CD4-positive, alpha-beta T cell treated with Interferon gamma for 1 hour (primary cell): ENCODE results near the gene AGRP.

ENCODE experiments used
- DNase-seq: peaks from one replicate; pipeline ENCODE4 v3.0.0-alpha.2; 2020

Gene AGRP

DNA sequence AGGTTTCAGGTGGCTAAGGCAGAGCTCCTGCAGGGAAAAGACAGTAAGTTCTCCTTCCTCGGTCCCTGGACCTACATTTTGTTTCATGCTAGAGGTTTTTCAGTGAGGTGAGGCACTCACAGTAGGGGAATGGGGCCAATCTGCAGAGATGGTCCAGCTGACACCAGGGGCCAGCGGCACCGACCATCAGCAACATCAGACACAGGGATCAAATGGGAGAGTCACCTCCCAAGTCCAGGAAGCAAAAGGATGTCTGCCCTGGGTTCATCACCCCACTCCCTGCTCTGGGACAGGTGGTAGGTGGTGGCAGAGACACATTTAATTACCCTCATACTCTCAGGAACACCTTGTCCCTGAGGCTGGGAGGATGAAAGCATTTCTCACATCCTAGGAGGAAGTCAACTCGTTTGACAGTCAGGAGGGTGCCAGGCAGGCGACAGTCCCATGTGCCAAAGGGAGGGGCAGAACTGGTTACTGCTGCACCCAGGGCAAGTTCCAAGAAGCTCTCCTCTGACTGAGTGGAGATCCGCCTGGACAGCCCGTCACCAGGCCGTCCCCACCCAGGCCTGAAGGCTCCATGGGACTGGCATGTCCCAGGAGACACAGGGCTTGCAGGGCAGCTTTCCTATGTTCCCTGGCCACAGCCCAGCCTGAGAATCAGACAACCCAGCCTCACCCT is 21.6 kb downstream of the AGRP start:
- DNase-seq: no peak

- no peak for DNase-seq
These were observed 22.4 kb downstream of the AGRP start for GRCh38 chr16:67460961-67461360.

- DNase-seq: no peak
These were observed 23.2 kb downstream of the AGRP start for GRCh38 chr16:67460168-67460567.

DNA sequence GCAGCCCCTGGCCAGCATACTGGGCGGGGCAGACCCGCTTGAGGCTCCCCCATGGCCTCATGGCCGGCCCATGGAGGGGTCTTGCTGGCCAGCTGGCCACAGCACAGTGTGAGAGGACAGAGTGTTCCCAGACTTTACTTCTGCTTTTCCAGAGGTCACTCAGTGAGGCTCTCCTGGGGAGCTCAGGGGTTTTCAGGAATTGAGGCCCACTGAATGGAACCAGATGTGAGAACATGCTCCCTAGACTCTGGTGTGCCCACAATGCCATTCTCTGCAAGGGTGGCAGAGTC is 23.5 kb downstream of the AGRP start:
- DNase-seq: no peak

GRCh38 chr16:67459066-67459860 is 24.1 kb downstream of the AGRP start:
- no peak for DNase-seq

GRCh38 chr16:67458121-67458641 is 25.2 kb downstream of the AGRP start:
- DNase-seq: no peak

GRCh38 chr16:67457611-67458010 is 25.7 kb downstream of the AGRP start:
- no peak for DNase-seq

GRCh38 chr16:67456391-67457081 is 26.8 kb downstream of the AGRP start:
- DNase-seq: no peak

DNA sequence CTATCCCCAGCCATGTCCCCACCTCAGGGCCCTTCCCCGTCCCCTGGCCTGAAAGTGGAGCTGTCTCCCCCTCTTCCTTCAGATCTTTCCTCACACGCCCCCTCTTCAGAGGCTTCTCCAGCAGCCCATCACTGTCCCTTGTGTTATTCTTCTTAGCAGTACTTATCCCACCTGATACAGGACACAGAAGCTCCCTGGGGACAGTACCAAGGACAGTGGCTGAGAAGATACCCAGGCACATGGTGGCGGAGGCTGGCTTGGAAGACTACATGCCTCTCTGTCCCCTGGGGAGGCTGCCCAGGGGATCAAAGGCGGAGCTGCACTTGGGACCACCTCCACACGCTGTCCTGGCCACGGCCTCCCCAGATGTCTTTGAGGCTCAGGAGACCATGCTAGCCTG is 28.5 kb downstream of the AGRP start:
- no peak for DNase-seq

- DNase-seq: no peak
These were observed 29.2 kb downstream of the AGRP start for GRCh38 chr16:67454104-67454503.

DNA sequence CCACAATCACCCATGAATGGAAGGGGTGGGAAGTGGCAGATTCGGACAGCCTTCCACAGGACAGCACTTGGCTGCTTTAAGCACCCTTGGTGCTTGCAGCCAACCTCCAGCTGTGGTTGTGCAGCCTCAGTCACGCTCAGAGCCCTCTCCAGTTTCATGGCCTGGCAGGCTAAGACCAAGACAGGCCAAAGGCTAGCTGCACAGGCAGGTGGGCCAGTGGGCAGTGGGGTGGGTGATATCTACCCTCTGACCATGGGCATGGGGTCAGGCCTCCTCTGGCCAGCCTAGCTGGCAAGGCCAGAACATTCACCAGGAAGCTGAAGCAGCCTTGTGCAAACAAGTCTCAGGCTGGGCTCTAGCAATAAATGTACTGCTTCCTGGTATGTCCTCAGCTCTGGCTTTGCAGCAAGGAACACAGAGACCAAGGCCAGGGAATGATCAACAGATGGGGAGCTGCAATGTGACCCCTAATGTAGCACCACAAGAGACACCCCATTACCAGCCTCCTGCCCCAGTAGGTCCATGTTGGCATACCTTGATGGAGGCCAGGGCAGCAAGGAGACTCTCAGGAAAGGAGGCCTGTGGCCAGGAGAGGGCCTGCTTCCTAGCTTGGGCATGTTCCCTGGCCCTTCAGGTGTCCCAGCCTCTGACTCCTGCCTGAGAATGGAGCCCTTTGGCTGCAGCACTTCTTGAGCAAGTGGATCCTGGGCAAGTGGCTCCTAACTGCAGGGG is 31.5 kb downstream of the AGRP start:
- DNase-seq: no peak

DNA sequence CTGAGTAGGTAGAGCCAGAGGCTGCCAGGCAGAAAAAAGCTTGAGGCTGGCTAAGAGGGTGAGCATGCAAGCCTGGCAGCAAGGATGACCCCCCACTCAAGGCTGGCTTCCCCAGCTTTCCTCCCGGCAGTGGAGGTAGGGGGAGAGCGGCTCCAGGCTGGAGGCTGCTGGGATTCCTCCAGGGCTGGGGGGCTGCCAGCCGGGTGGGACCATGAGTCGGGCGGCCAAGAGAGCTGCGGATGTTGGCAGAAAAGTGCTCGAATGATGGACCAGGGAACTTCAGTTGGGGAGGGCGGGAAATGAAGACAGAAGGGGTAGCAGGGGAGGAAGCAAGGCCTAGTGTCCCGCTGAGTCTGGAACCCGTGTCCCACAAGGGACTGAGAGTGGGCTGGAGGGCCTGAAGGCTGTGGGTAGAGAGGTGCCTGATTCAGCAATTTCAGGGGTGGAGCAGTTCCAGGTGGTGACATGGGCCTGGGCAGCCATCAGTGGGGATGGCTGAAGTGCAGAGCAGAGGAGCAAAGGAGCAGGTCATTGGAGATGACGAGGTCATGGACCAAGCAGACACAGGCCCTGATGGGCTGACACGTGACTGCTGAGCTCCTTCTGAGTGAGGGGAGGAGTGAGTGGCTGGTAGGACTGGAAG is 32.2 kb downstream of the AGRP start:
- DNase-seq: no peak

DNA sequence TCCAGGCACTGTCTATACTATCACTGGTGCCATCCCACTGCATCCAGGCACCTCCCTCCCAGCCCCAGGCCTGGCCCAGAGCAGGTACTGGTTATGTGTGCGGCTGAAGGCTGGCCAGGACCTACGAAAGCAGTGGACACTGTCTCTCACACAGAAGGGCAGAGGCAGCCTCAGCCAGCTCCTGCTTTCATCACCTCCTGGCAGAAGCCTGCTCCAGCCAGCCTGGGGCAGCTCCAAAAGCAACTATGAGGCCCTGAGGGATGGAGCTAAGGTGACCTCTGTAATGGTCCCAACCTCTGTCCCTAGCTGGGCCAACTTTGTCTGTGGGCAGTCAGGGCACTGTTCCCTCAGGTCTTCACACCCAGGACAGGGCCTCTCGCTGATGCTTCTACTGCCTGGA is 33.6 kb downstream of the AGRP start:
- no peak for DNase-seq

DNA sequence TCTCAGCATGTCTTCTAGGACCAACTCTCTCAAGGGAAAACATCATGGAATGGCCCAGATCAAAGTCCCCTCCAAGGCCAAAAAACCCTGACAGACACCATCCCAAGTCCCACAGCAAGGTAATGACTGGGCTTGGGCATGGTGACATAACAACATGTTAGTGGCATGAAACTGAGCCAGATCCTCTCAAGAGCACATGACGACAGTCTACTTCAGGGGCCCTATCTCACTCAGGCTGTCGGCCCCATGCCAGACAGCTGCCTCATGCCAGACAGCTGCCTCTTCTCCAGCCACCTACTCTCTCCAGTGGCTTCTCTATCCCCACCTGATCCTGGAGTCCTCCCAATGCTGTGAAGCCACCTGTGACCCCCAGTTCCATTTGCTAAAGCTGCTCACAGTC is 34.0 kb downstream of the AGRP start:
- DNase-seq: no peak

DNA sequence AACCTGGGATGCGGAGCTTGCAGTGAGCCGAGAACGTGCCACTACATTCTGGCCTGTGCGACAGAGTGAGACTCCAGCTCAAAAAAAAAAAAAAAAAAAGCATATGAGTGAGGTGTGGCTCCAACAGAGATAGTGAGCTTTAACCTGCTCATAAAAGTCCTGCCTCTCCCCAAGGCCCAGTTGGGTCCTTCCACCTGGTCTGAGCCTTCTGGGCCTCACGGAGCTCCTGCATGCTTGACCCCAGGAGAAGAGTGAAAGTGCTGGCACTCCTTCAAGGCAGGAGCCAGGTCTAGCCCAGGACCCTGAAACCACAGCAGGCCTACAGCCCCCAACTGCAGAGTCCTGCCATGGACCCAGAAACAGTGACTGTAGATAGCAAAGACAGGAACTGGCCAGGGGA is 34.8 kb downstream of the AGRP start:
- DNase-seq: no peak

GRCh38 chr16:67447508-67448076 is 35.8 kb downstream of the AGRP start:
- peak; percentile 58 for DNase-seq

DNA sequence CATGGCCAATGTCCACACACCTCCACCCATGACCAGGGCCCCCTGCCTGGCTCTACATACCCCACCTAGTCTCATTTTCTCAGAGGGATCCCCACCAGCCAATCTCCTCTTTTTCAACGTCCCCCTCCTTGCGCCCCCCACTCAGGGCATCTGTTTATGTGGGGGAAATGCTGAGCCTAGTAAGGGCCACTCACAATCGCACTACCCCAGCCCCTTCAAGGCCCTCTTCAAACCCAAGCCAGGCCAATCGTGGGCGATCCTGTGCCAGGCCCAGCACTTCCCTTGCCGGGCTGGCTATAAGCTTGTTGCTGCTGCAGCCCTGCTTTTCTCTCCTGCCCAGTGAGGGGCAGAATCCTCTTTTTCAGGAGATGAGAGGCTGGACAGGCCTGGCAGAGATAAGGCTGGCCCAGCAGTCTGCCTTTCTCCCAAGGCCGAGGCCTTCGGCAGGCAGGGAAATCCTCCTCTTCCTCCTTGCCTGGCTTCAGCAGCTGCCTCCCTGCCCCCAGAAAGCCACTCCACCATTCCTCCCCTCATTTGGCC is 36.3 kb downstream of the AGRP start:
- DNase-seq: no peak

DNA sequence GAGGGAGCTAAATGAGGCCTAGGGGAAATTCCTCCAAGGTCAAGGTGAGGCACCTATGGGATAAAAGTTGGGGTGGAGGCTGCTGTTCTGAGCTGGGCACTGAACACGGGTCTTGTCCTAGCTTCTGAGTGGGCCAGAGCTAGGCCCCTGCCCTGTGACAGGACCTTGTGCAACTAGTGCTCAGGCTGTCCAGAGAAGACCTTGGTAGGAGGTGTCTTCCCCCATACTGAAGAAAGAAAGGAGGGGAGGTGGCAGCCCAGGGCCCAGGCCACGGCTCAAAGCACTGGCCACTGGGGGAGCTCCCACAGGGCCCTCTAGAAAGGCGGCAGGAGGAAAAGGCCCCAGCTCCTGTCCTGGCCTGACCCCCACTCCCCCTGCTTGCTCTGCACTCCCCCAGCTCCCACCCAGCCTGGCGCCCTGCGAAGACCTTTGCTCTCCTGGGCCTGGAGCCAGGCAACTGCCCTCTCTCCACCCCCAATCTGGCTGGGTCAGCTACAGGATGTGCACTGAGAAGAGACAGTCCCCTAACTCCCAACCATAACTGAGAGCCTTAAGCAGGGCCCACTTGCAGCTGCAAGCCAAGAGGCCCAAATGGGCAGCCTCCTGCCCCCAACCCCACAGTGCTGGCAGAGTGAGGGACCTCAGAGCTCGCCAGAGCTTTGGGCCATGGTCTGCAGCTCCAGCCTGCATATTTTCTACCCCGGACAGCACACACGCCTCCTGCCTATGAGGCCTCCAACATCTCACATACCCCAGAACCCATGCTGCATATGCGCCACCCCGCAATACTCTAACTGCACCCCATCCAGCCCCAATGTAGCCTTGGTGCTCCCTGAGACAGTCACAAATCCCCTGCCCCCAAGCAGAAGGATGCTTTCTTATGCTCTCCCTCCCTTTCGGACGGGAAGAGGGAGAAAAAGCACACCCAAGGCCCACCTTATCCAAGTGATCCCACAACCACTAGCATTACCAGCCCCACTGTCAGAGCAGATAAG is 37.1 kb downstream of the AGRP start:
- no peak for DNase-seq

- no peak for DNase-seq
These were observed 37.9 kb downstream of the AGRP start for GRCh38 chr16:67445441-67445912.

DNA sequence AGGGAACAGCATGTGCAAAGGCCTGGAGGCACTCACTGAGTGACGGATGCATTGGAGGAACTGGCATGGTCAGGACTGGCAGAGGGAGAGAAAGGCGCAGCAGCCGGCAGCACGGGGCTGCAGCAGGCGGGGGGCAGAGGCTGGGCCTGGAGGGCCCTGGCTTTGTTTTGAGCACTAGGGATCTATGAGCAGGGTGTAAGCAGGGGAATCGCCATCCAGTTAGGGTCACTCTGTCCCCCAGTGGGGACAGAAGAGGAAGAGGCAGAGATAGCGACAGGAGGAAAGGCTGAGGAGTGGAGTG is 38.3 kb downstream of the AGRP start:
- no peak for DNase-seq
